ENCODE data around the gene IMMP2L.

DNA sequence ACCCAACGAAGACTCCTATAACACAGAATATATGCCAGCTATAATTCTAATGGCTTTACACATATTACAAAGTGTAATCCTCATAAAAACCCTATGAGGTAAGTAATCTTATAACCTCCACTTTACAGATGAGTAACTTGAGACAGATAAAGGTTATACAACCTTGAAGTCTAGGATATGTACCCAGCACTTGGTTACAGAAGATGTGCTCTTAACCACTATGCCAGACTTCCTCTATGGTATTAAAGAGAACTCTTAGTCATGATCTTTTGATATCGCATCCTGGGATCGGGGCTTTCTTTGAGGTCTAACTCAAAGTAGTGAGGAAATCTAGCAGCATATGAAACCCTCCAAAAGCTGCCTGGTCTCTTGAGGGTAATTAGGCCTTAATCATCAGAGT lies 790.6 kb downstream of the IMMP2L start:
- TF ChIP-seq, protein P1, sequence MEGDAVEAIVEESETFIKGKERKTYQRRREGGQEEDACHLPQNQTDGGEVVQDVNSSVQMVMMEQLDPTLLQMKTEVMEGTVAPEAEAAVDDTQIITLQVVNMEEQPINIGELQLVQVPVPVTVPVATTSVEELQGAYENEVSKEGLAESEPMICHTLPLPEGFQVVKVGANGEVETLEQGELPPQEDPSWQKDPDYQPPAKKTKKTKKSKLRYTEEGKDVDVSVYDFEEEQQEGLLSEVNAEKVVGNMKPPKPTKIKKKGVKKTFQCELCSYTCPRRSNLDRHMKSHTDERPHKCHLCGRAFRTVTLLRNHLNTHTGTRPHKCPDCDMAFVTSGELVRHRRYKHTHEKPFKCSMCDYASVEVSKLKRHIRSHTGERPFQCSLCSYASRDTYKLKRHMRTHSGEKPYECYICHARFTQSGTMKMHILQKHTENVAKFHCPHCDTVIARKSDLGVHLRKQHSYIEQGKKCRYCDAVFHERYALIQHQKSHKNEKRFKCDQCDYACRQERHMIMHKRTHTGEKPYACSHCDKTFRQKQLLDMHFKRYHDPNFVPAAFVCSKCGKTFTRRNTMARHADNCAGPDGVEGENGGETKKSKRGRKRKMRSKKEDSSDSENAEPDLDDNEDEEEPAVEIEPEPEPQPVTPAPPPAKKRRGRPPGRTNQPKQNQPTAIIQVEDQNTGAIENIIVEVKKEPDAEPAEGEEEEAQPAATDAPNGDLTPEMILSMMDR (conservative IDR thresholded peaks at IDR 0.05; ENCODE audit: low read depth, low read length) = no peak
- TF ChIP-seq EZH2 (IDR thresholded peaks at IDR 0.05; ENCODE audit: low read length, unreplicated experiment) (no peak), EZH2phosphoT487 (IDR thresholded peaks at IDR 0.05; ENCODE audit: borderline replicate concordance, low read length) (no peak)
